HG03460 (cell line): Measurements from ENCODE around the gene ORC2.
"Not testable (repeated sequence)": the region's sequence is repeated elsewhere in the genome, so short reads cannot be mapped to it uniquely, and the experiment has no call there.

Experiments
- ATAC-seq: cut with Tn5 transposase; IDR thresholded peaks from one replicate; pipeline ENCODE4 v1.9.1; 2021; ENCODE audit not compliant: unreplicated experiment

ORC2 gene

GRCh38 chr2:200939832-200940231 is 23.6 kb downstream of the ORC2 start:
- ATAC-seq: no peak

DNA sequence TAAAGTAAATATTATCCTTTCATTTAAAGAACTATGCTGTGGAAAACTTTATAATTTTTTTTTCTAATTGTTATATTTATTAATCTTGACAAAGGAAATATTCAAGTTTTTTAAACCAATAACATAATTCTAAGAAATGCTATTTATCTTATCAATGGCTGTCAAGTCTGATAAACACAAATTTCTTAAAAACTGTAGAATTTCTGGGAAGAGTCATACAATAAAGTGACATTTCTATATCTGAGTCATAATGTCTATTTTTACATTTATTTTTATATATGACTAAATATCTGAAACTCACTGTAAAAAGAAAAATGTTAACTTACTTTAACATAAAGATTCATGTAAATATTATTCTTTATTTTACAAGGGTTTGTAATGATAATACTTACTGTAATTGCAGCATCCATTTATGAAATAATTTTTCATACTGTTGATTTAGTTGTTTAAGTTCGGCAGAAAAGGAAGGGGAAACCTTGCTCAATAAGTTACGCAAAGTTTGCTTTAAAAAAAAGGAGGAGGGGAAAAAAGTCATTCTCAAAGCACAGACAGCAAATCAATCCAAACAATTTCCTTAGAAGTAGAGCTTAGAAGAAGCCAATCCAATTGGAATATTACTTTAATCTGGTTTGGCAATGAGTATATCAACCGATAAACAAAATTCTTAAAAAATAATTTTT is 32.4 kb downstream of the ORC2 start:
- no peak for ATAC-seq

DNA sequence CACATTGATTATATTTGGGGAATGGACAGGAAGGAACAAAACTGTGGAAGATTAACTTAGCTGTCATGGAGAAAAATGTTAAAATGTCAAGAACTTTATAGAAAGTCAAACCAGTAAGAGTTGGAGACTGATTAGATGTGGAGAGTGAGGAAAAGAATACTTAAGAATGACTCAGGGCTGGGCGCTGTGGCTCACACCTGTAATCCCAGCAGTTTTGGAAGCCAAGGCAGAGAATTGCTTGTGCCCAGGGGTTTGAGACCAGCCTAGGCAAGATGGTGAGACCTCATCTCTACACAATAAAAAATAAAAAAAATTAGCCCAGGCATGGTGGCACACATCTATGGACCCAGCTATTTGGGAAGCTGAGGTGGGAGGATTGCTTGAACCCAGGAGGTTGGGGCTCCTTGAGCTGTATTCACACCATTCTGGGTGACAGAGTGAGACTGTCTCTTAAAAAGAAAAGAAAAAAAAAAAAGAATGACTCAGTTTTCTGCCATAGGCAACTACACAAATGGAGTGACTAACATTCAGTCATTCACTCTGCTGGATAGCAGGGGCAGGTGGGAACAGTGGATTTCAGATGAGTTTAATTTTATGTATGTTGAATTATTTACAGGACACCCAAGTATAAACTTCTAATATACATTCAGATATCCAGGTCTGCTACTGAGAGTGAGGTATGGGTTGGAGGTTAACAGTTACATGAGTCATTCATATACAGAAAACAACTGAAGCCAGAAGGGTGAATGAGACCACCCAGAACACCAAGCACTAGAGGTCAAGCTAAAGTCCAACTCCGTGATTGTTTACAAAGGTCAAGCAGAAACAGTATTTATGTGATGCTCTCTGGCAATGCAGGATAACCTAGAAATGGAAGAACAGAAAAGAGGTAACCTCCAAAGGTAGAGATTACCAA is 33.9 kb downstream of the ORC2 start:
- no peak for ATAC-seq

DNA sequence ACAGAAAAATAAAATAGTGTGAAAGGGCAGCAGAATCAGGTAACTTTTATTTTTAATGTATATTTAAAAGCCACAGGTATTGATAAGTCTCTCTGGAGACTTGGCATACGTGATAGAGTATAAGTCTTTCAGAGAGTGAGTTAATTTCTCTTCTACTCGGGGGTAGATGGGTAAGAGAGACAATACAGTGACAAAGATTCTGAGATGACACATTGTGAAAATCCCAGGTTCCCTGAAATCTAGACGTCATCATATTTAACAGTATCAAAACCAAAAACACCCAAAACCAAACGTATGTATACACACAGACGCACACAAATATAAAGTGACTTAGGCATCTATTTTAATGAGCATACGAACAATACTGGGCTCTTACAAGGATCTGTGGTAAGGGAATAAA is 41.0 kb downstream of the ORC2 start:
- no peak for ATAC-seq

- no peak for ATAC-seq
These were observed 49.8 kb downstream of the ORC2 start for GRCh38 chr2:200913654-200914053.

DNA sequence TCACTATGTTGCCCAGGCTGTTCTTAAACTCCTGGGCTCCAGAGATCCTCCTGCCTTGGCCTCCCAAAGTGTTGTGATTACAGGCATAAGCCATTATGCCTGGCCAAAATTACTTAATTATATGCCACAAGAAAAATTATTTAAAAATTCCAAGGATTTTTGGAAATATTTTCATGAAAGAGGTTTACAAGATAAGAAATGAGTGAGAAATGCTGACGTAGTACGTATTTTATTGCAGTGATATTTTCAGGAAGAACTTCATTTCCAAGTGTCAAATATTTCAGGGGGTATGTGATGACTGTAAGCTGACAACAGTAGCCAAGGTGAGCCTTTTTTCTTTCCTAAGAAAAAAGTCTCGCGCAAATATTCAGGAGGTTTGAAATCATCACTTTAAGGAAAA is 53.5 kb downstream of the ORC2 start:
- ATAC-seq: no peak

DNA sequence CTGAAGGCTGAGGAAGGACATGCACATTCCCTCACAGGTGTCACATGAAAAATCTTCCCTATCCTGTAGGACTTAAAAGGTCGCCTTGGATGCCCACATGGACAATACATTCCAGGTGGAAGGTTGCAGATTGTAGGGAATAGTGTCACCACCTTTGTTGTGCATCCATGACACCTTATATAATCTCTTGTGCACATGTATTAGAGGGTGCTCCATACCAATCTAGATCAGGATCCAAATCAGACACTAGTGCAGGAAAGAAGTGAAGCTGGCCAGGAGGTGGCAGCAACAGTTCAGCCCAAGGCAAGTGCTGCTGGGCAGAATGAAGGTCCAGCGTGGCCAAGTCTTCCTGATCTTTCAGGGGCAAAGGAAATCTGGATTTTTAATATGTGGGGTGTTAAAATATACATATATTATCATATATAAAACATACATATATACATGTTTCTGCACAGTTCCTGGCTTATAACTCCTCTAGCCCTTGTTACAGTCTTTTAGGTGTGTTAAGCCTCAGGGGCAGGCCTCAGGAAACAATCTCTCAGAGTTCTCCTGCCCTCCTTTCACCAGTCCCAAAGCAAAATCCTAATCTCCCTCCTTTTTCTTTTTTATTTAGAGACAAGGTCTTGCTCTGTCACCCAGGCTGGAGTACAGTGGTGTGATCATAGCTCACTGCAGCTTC is 57.7 kb downstream of the ORC2 start:
- ATAC-seq: peak; percentile 58

DNA sequence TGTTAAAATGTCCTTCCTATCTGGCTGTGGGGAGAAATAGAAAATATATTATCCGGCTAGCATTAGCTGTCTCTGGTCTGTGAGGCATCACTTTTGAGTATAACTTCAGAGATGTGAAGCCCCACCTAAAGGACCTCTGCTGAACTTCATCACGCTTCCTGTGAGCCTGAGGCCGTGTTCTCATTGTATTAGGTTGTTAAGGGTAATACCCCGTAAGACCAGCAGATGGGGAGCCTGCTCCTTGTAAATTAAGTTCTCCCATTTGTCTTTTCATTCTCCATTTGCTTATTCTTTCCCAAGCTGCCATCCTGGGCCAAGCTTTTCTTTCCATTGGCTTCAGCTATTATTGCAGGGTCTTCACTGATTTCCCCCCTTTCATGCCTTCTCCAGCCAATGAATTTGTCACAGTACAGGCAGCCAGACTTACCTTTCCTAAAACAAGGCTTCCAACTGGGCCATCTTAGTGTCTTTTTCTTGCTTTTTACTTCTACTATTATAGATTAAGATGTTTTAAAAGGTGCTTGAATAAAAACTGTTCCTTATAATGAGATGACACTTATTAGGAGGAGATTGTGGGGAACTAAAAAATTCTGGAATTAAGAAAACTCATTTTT is 61.9 kb downstream of the ORC2 start:
- ATAC-seq: peak; percentile 99

GRCh38 chr2:200899482-200899881 is 64.0 kb downstream of the ORC2 start:
- ATAC-seq: no peak

- peak; percentile 88 for ATAC-seq
These were observed 74.5 kb downstream of the ORC2 start, which contains the start of the genes NIF3L1 and PPIL3 for GRCh38 chr2:200888704-200889625. NIF3L1 (plus strand) TSS chr2:200889371; CDS start chr2:200891944, 2,573 bp downstream. PPIL3 (minus strand) TSS chr2:200889077; CDS start chr2:200887615, 1,462 bp downstream.

GRCh38 chr2:200881715-200882249 is 81.7 kb downstream of the ORC2 start:
- ATAC-seq: not testable (repeated sequence)

DNA sequence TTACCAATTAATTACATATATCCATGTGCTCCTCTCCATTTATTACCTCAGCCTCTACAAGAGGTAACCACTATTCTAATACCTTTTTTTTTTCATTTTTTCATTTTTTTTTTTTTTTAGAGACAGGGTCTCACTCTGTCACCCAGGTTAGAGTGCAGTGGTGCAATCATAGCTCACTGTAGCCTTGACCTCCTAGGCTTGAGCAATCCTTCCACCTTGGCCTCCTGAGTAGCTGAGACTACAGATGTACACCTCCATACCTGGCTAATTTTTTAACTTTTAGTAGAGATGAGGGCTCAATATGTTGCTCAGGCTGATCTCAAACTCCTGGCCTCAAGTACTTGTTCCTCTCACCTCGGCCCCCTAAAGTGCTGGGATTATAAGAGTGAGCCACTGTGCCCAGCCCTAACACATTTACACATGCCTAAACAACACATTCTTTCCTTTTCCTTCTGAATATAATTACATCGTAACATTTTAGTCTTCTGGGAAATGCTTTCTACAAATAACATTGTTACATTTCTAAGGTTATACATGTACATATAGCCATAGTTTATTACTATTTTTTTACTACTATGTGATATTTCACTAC is 85.1 kb downstream of the ORC2 start:
- ATAC-seq: no peak

DNA sequence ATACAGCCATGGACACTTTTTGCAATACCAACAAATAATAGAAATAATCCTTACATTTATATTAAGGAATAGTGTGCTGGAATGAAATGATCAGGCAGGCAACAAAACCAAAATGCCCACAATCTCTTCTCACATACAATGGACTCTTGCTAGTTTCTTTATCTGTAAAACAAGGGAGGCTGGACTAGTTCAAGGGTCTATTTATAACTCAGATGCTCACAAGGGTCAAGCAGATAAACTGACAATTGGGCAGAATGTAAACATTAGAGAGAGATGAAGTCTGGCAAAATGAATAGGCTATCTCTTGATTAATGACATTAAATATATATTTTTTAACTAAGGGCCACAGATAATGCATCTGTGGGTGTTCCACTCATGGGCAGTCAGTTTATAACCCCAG is 86.0 kb downstream of the ORC2 start:
- no peak for ATAC-seq

DNA sequence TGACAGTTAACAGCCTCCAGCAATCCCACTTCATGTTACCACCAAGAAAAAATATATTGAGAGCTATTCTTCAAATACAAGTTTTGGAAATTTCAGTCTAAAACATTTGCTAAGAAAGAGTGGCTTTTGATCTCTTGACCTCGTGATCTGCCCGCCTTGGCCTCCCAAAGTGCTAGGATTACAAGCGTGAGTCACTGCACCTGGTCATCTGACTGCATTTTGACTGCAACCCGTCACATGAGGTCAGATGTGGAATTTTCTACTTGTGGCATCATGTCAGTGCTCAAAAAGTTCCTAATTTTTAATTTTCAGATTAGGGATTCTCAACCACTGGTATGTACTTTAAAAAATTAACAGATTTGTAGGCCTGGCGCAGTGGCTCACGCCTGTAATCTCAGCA is 89.9 kb downstream of the ORC2 start:
- no peak for ATAC-seq

DNA sequence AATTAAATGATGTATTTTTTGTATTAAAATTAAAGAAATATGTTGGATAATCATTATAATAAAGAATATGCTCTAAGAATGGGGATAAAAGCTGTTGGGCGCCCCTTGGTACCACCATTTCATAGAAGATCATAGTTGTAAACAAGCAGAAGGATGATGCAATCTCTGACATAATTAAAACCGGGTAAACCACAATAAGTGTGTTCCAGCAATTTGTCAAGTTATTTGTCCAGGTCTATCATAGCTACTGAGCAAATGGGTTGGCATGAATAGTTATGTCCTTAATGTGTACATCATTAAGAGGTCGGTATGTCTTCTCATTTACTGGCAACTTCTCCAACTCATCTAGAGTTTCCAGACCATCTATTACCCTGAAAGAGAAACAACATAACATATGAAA is 92.3 kb downstream of the ORC2 start:
- ATAC-seq: no peak

DNA sequence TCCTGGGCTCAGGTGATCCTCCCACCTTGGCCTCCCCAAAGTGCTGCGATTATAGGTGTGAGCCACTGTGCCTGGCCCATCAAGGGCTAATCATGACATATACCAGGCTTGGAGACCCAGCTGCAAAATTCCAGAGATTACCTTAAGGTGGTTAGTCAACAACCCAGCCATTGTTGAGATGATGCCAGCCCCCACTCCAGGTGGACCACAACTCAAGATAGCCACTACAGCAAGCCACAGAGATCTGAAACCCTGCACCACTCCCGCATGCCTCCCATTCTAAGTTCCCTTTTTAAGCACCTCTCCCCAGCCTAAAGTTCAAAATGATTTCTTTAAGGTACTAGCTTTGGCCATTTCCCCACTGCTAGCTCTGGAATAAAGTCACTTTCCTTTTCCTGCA is 94.4 kb downstream of the ORC2 start:
- ATAC-seq: no peak

DNA sequence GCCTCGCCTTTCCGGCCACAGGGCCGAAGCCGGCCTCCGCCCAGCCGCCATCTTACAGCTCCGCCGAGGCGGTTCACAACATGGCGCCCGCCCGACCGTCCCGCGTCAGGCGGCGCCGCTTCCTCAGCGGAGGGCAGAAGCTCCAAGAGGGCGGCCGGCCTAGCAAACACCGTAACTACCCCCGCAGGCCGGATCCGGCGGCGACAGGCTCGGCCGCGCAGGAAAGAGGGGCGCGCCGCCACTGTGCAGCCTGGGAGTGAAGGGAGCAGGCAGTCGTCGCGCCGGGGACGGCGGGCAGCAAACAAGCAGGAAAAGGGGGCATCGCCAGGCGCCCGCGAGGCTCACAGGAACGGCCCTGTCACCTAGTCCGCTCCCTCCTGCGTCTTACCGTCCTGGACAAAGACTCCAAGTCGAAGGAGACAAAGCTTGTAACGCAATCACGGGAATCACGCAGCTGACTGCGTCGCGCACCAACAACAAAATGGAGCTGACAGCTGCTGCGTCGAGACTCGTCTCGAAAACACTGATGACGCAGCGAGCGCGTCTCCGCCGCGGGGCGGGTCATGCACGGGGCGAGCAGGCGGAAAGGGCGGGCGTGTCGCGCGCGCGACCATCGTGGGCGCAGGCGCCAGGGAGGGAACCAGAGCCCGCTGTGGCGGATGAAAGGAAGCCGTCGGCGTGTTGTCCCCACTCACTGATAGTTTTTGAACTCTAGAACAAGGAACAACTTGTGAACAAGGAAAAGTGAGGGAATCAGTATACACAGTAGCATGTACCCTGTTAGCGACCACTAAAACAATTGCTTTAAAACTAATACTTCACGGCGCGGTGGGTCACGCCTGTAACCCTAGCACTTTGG is 99.1 kb downstream of the ORC2 start, which contains the start of gene CLK1:
CLK1 (minus strand) TSS at position 483 of the 859 bp plus-strand sequence. CDS start 2,796 bp downstream, outside the sequence.
- peak; percentile 83 for ATAC-seq

DNA sequence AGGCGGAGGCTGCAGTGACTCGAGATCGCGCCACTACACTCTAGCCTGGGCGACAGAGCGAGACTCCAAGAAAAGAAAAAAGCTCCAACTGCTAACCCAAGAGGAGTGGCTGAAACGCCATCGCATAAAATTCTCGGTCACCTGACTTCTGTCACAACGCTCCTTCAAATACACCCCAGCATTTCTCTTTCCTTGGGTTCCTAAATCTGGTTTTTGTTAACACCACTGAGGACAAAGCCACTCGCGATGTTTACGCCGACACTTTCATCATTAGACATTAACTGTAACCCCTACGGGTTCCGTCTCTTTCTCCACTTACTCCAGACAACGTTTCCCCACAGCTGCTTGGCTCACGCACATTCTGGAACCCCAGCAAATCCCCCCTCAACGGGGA is 99.7 kb downstream of the ORC2 start:
- peak; percentile 6 for ATAC-seq
